ENCODE results near the gene S100P. TPM values are rescaled to one million over a fixed set of nuclear protein-coding genes. Genes with fewer than 3 reads are reported as not detected.
"Not testable (repeated sequence)": the region's sequence is repeated elsewhere in the genome, so short reads cannot be mapped to it uniquely, and the experiment has no call there.

The S100P gene
- total RNA-seq, 4 donors from 2014 or later: 15.8 to 65.8 (median 51.8) TPM

DNA sequence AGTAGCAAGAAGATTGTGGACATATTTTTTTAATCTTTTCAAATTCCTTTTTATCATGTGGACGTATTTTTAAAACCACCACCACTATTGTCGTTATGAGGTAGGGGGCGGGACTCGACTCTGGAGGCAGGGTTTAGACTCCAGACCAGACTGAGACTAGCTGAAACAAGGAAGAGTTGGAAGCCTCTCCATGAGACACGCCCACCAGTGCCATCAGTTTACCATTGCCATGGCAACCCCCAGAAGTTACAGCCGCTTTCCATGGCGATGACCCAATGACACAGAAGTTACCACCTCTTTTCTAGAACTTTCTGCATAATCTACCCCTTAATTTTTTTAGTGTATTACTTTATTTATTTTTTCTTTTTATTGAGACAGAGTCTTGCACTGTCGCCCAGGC lies 44.5 kb upstream of the S100P start:
- WGBS, 2 donors: 79 to 87% methylated on average over 8 of the region's 8 CpGs
- H3K9me3 ChIP-seq: no peaks in the 10 kb centered on the region
- no peak overlapping the region for H3K4me3 ChIP-seq
- DNase-seq: no peak
- H3K4me1 ChIP-seq: no peaks in the 10 kb centered on the region
- no peaks in the 10 kb centered on the region for H3K36me3 ChIP-seq
- no peak overlapping the region for H3K27ac ChIP-seq
- no peaks in the 10 kb centered on the region for H3K27me3 ChIP-seq
- TF ChIP-seq CTCF (IDR thresholded peaks at IDR 0.05) (no peak), POLR2A (IDR thresholded peaks at IDR 0.05) (no peak)
- intact Hi-C loops (cut with DNase I): no loop called here

- WGBS, 2 donors: 45 to 100% methylated on average over 1 to 2 of the region's 3 CpGs
- H3K36me3 ChIP-seq; H3K4me3 ChIP-seq; DNase-seq; H3K27me3 ChIP-seq; H3K9me3 ChIP-seq; intact Hi-C loops (cut with DNase I); H3K27ac ChIP-seq: not testable (repeated sequence)
- peaks cover 0 to 10% (median 7%) of the 10 kb centered on the region in 3 donors for H3K4me1 ChIP-seq
Observed at GRCh38 chr4:6654211-6654610, 39.5 kb upstream of the S100P start.

DNA sequence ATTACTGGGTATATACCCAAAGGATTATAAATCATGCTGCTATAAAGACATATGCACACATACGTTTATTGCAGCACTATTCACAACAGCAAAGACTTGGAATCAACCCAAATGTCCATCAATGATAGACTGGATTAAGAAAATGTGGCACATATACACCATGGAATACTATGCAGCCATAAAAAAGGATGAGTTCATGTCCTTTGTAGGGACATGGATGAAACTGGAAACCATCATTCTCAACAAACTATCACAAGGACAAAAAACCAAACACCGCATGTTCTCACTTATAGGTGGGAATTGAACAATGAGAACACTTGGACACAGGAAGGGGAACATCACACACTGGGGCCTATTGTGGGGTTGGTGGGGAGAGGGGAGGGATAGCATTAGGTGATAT lies 38.4 kb upstream of the S100P start:
- intact Hi-C loops (cut with DNase I); H3K36me3 ChIP-seq; H3K9me3 ChIP-seq; H3K27ac ChIP-seq; H3K4me3 ChIP-seq; DNase-seq; H3K27me3 ChIP-seq: not testable (repeated sequence)
- H3K4me1 ChIP-seq: peaks cover 0 to 21% (median 10%) of the 10 kb centered on the region in 3 donors
- 79 to 100% methylated on average over 1 to 2 of the region's 2 CpGs for WGBS, 2 donors

DNA sequence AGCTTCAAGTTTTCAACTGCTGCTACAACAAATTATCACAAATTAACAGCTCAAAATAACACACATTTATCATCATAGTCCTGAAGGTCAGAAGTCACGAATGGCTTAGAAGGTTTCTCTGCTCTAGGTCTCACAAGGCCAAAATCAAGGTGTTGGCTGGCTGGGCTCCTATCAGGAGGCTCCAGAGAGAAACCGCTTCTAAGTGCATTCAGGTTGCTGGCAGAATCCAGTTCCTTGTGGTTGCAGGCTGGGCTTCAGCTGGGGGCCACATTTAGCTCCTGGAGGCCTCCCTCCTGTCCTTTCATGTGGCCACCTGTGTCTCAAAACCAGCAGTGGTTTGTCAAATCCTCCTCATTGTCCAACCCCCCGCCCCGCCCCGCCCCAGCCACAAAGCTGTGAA lies 37.8 kb upstream of the S100P start:
- no peaks in the 10 kb centered on the region for H3K27me3 ChIP-seq
- DNase-seq: no peak
- no peaks in the 10 kb centered on the region for H3K9me3 ChIP-seq
- no peaks in the 10 kb centered on the region for H3K36me3 ChIP-seq
- H3K4me3 ChIP-seq: no peak overlapping the region
- intact Hi-C loops (cut with DNase I): no loop called here
- no peak overlapping the region for H3K27ac ChIP-seq
- TF ChIP-seq POLR2A (IDR thresholded peaks at IDR 0.05): no peak
- TF ChIP-seq CTCF (IDR thresholded peaks at IDR 0.05): no peak
- WGBS, 2 donors: 82% methylated on average over 1 to 3 of the region's 5 CpGs
- peaks cover 0 to 23% (median 10%) of the 10 kb centered on the region in 3 donors for H3K4me1 ChIP-seq

GRCh38 chr4:6657242-6658208 lies 36.2 kb upstream of the S100P start:
- no peak for DNase-seq
- Histone ChIP-seq H3K27me3 (no peaks in the 10 kb centered on the region), H3K27ac (no peak overlapping the region), H3K4me3 (no peak overlapping the region), H3K4me1 (peaks cover 0 to 23% (median 10%) of the 10 kb centered on the region in 3 donors), H3K36me3 (no peaks in the 10 kb centered on the region), H3K9me3 (no peaks in the 10 kb centered on the region)
- intact Hi-C loops (cut with DNase I): no loop called here
- TF ChIP-seq POLR2A (IDR thresholded peaks at IDR 0.05): no peak
- TF ChIP-seq CTCF (IDR thresholded peaks at IDR 0.05): no peak
- WGBS, 2 donors: 72 to 76% methylated on average over 46 to 52 of the region's 65 CpGs

- DNase-seq: no peak
- peak overlapping the region; percentile 40 to 79 (median 71) for H3K27ac ChIP-seq
- no peaks in the 10 kb centered on the region for H3K36me3 ChIP-seq
- no peaks in the 10 kb centered on the region for H3K9me3 ChIP-seq
- 87 to 96% methylated on average over 7 of the region's 7 CpGs for WGBS, 2 donors
- TF ChIP-seq POLR2A (IDR thresholded peaks at IDR 0.05) (no peak), CTCF (IDR thresholded peaks at IDR 0.05) (no peak)
- peaks cover 0 to 4% (median 0%) of the 10 kb centered on the region in 4 donors for H3K27me3 ChIP-seq
- peak overlapping the region; percentile 27 to 65 (median 40) for H3K4me3 ChIP-seq
- peaks cover 0 to 23% (median 10%) of the 10 kb centered on the region in 3 donors for H3K4me1 ChIP-seq
- intact Hi-C loops (cut with DNase I): no loop called here
Observed at GRCh38 chr4:6658209-6658595, 35.5 kb upstream of the S100P start.
